Measurements from ENCODE around the gene COQ9.

DNA sequence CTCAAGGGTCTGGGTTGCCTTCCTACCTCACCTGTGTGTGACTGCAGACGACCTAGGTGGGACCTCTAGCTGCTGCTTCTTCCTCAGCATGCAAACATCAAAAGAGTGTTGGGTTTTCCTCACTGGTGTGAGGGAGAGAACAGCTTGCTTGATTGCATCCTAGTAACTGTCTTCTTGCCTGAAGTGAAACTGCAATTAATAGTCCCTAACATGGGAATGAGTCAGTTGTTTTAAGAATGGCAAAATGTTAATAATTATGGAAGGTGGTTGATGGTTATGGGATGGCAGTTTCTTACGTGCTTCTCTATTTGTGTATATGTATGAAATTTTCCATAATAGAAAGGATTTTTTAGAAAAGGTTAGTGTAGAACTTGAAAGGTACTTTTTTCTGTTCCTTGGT lies 21.1 kb downstream of the COQ9 start:
- no peak for TF ChIP-seq POLR2A (IDR thresholded peaks at IDR 0.05; ENCODE audit: low read depth, low read length)
- TF ChIP-seq POLR2AphosphoS5 (IDR thresholded peaks at IDR 0.05; ENCODE audit: low read depth, low read length), result no peak
- no peak for TF ChIP-seq TAF1 (IDR thresholded peaks at IDR 0.05; ENCODE audit: borderline replicate concordance, low read depth, low read length)
